Measurements from ENCODE around the gene ZNF330.
"Not testable (repeated sequence)": the region's sequence is repeated elsewhere in the genome, so short reads cannot be mapped to it uniquely, and the experiment has no call there.

ZNF330 gene

GRCh38 chr4:141220691-141221659 lies at the start of gene ZNF330:
ZNF330 (plus strand) TSS chr4:141220895; CDS start chr4:141222372, 1,477 bp downstream.
- DNase-seq (ENCODE audit: low read depth, low spot score) = peak; percentile 81

GRCh38 chr4:141174457-141174856 lies 46.2 kb upstream of the ZNF330 start:
- DNase-seq (ENCODE audit: low read depth, low spot score) = no peak

- DNase-seq (ENCODE audit: low read depth, low spot score) = no peak
These were observed 43.5 kb upstream of the ZNF330 start for GRCh38 chr4:141177171-141177570.

- no peak for DNase-seq (ENCODE audit: low read depth, low spot score)
These were observed 41.0 kb upstream of the ZNF330 start for GRCh38 chr4:141179474-141180373.

GRCh38 chr4:141180991-141181761 lies 39.5 kb upstream of the ZNF330 start:
- DNase-seq (ENCODE audit: low read depth, low spot score) = no peak

GRCh38 chr4:141183491-141183890 lies 37.2 kb upstream of the ZNF330 start:
- DNase-seq (ENCODE audit: low read depth, low spot score) = not testable (repeated sequence)

GRCh38 chr4:141192564-141192963 lies 28.1 kb upstream of the ZNF330 start:
- DNase-seq (ENCODE audit: low read depth, low spot score) = no peak

- DNase-seq (ENCODE audit: low read depth, low spot score) = no peak
These were observed 27.1 kb upstream of the ZNF330 start for GRCh38 chr4:141193516-141194034.

- no peak for DNase-seq (ENCODE audit: low read depth, low spot score)
These were observed 25.5 kb upstream of the ZNF330 start for GRCh38 chr4:141195095-141195707.

GRCh38 chr4:141196227-141196933 lies 24.3 kb upstream of the ZNF330 start:
- no peak for DNase-seq (ENCODE audit: low read depth, low spot score)

GRCh38 chr4:141207961-141208360 lies 12.7 kb upstream of the ZNF330 start:
- DNase-seq (ENCODE audit: low read depth, low spot score) = no peak

- no peak for DNase-seq (ENCODE audit: low read depth, low spot score)
These were observed 10.5 kb upstream of the ZNF330 start for GRCh38 chr4:141210168-141210567.

GRCh38 chr4:141213550-141213991 lies 7.1 kb upstream of the ZNF330 start:
- DNase-seq (ENCODE audit: low read depth, low spot score) = no peak

GRCh38 chr4:141215030-141215429 lies 5.7 kb upstream of the ZNF330 start:
- DNase-seq (ENCODE audit: low read depth, low spot score) = no peak

GRCh38 chr4:141216002-141216761 lies 4.5 kb upstream of the ZNF330 start:
- no peak for DNase-seq (ENCODE audit: low read depth, low spot score)

- DNase-seq (ENCODE audit: low read depth, low spot score) = no peak
These were observed 424 bp upstream of the ZNF330 start for GRCh38 chr4:141220271-141220670.

GRCh38 chr4:141223418-141223817 lies 2.7 kb downstream of the ZNF330 start:
- DNase-seq (ENCODE audit: low read depth, low spot score) = no peak

- DNase-seq (ENCODE audit: low read depth, low spot score) = not testable (repeated sequence)
These were observed 6.6 kb downstream of the ZNF330 start for GRCh38 chr4:141227280-141227679.

- no peak for DNase-seq (ENCODE audit: low read depth, low spot score)
These were observed 8.9 kb downstream of the ZNF330 start for GRCh38 chr4:141229408-141230101.

Data from activated CD4-positive, CD25-positive, alpha-beta regulatory T cell treated with anti-CD3 and anti-CD28 coated beads, Interleukin-2, amount 50 U/mL, for 16 hours (primary cell).